ENCODE data around the gene ARHGEF7. TPM values are rescaled to one million over a fixed set of nuclear protein-coding genes. Genes with fewer than 3 reads are reported as not detected.

The ARHGEF7 gene
- polyA plus RNA-seq, 1 donor (not counting 4 experiments of a cell fraction or from before 2014, with no cell fraction given): 25.2 TPM

DNA sequence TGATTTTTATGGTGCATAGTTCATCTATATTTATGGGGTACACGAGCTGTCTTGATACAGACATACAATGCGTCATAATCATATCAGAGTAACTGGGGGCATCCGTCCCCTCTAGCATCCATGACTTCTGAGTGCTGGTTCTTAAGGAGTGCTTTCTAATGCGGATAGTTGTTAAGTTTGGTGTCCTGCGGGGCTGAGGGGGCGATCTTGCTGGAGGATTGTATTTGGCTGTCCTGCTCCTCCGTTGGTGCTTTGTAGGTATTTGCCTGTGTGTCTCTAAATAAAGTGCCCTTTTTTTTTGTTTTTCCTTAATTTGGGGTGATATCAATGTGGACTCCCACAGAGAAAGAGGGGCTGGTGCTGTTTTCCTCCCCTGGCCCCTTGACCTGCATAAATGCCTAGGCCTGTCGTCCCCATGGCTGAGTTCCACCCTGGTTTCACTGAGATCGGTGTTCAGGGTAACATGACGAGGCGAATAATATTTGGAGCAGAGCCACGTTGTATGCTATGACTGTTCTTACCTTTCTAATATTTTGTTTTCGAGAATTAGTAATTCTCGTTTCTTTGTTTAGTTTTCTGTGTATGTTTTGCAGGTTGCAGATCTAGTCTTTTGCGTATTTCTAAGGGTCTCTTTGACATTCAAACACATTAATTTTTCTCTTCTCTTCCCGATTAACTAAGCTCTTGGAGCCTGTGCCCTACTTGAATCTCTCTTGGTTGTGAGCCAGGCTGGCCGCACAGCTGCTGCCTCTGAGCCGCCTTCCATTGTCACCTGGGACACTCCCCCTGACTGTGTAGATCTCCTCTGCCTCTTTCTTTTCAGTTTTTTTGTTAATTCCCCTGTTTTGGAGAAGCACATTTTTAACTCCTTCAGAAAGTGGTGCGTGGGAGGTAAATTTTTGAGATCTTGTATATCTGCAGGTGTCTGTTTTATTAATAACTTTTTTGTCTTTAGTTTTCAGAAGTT is 100.3 kb downstream of the ARHGEF7 start:
- no peak overlapping the region for H3K9ac ChIP-seq (ENCODE audit: control insufficient read depth, extremely low read depth, insufficient read depth, low read length)
- no peak for TF ChIP-seq EZH2 (IDR thresholded peaks at IDR 0.05; ENCODE audit: low read length)
- TF ChIP-seq, protein P1, sequence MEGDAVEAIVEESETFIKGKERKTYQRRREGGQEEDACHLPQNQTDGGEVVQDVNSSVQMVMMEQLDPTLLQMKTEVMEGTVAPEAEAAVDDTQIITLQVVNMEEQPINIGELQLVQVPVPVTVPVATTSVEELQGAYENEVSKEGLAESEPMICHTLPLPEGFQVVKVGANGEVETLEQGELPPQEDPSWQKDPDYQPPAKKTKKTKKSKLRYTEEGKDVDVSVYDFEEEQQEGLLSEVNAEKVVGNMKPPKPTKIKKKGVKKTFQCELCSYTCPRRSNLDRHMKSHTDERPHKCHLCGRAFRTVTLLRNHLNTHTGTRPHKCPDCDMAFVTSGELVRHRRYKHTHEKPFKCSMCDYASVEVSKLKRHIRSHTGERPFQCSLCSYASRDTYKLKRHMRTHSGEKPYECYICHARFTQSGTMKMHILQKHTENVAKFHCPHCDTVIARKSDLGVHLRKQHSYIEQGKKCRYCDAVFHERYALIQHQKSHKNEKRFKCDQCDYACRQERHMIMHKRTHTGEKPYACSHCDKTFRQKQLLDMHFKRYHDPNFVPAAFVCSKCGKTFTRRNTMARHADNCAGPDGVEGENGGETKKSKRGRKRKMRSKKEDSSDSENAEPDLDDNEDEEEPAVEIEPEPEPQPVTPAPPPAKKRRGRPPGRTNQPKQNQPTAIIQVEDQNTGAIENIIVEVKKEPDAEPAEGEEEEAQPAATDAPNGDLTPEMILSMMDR (optimal IDR thresholded peaks at IDR 0.05 in 1 of 3, IDR thresholded peaks at IDR 0.05 in 1 of 3, conservative IDR thresholded peaks at IDR 0.05 in 1 of 3; ENCODE audit: extremely low read depth in 1 of 3, insufficient read depth in 2 of 3, low read length in 3 of 3): no peak
- no peaks in the 10 kb centered on the region for H3K9me3 ChIP-seq (ENCODE audit: control insufficient read depth, low read depth, low read length)
- DNase-seq (ENCODE audit: low read depth, low spot score) (no peak), FAIRE-seq (no peak)
- dilution Hi-C loops (cut with MboI; ENCODE audit: extremely low pct_ligation_motif_present, low sequenced_read_pairs): no loop called here
- H3K4me1 ChIP-seq (ENCODE audit: control insufficient read depth, extremely low read depth, insufficient read depth, low read length): peaks cover 3% of the 10 kb centered on the region
- H3K27me3 ChIP-seq (ENCODE audit: control insufficient read depth, extremely low read depth, insufficient read depth, low read length): no peaks in the 10 kb centered on the region
- no peaks in the 10 kb centered on the region for H3K9me1 ChIP-seq (ENCODE audit: control insufficient read depth, extremely low read depth, insufficient read depth, low read length)
- H3K27ac ChIP-seq (ENCODE audit: control insufficient read depth, insufficient read depth, low read length): no peak overlapping the region
- H4K20me1 ChIP-seq (ENCODE audit: control insufficient read depth, extremely low read depth, insufficient read depth, low read length): no peaks in the 10 kb centered on the region
- peaks cover 4 to 9% of the 10 kb centered on the region in 2 experiments for H3K36me3 ChIP-seq (ENCODE audit: control insufficient read depth in 2 of 2, extremely low read depth in 1 of 2, insufficient read depth in 2 of 2, low read length in 2 of 2)
- no peak overlapping the region for H2AFZ ChIP-seq (ENCODE audit: control insufficient read depth, low read length)
- H3K4me2 ChIP-seq (ENCODE audit: control insufficient read depth, extremely low read depth, insufficient read depth, low read depth, low read length): no peak overlapping the region
- no peak overlapping the region for H3K4me3 ChIP-seq (ENCODE audit: control insufficient read depth in 2 of 3, extremely low read depth in 1 of 3, insufficient read depth in 2 of 3, low read depth in 1 of 3, low read length in 3 of 3)
- peaks cover 78% of the 10 kb centered on the region for H3K79me2 ChIP-seq (ENCODE audit: control insufficient read depth, insufficient read depth, low read length)

DNA sequence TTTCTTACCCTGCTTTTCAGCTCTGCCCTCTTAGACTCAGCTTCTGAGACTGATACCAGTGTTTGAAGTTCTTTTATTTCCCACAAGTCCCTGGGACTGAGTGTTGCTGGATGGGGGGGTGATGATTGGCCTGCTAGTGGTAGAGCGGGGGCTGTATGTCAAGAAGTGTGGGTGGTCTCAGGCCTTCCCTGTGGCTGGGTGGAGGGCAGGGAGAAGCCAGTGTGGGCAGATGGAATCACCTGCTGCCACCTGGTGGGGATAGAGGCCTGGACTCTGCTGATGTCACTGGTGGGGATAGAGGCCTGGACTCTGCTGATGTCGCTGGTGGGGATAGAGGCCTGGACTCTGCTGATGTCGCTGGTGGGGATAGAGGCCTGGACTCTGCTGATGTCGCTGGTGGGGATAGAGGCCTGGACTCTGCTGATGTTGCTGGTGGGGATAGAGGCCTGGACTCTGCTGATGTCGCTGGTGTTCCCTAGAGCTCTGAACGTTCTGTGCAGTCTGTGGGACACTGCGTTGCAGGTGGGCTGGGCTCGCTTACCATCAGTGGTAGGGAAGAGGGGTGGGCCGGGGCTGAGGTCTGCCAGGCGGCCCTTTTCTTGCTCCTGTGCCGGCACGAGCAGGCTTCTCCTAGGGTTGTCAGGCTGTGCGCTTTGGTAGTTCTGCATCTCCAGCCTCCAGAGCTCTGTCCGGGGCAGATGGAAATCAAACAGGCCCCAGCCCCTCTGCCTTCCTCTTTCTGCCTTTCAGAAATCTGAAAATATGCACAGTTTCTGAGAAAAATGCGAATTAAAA is 101.3 kb downstream of the ARHGEF7 start:
- Histone ChIP-seq H3K4me1 (ENCODE audit: control insufficient read depth, extremely low read depth, insufficient read depth, low read length) (no peaks in the 10 kb centered on the region), H4K20me1 (ENCODE audit: control insufficient read depth, extremely low read depth, insufficient read depth, low read length) (no peaks in the 10 kb centered on the region), H3K79me2 (ENCODE audit: control insufficient read depth, insufficient read depth, low read length) (peaks cover 73% of the 10 kb centered on the region), H3K27me3 (ENCODE audit: control insufficient read depth, extremely low read depth, insufficient read depth, low read length) (no peaks in the 10 kb centered on the region), H3K9ac (ENCODE audit: control insufficient read depth, extremely low read depth, insufficient read depth, low read length) (no peak overlapping the region), H3K36me3 (ENCODE audit: control insufficient read depth in 2 of 2, extremely low read depth in 1 of 2, insufficient read depth in 2 of 2, low read length in 2 of 2) (peaks cover 4 to 11% of the 10 kb centered on the region in 2 experiments), H2AFZ (ENCODE audit: control insufficient read depth, low read length) (no peak overlapping the region), H3K4me3 (ENCODE audit: control insufficient read depth in 2 of 3, extremely low read depth in 1 of 3, insufficient read depth in 2 of 3, low read depth in 1 of 3, low read length in 3 of 3) (no peak overlapping the region), H3K4me2 (ENCODE audit: control insufficient read depth, extremely low read depth, insufficient read depth, low read depth, low read length) (no peak overlapping the region), H3K9me3 (ENCODE audit: control insufficient read depth, low read depth, low read length) (no peaks in the 10 kb centered on the region), H3K27ac (ENCODE audit: control insufficient read depth, insufficient read depth, low read length) (no peak overlapping the region), H3K9me1 (ENCODE audit: control insufficient read depth, extremely low read depth, insufficient read depth, low read length) (no peaks in the 10 kb centered on the region)
- dilution Hi-C loops (cut with MboI; ENCODE audit: extremely low pct_ligation_motif_present, low sequenced_read_pairs): no loop called here
- DNase-seq (ENCODE audit: low read depth, low spot score): no peak
- no peak for FAIRE-seq
- no peak for TF ChIP-seq EZH2 (IDR thresholded peaks at IDR 0.05; ENCODE audit: low read length)
- TF ChIP-seq, protein P1 (optimal IDR thresholded peaks at IDR 0.05 in 1 of 3, IDR thresholded peaks at IDR 0.05 in 1 of 3, conservative IDR thresholded peaks at IDR 0.05 in 1 of 3; ENCODE audit: extremely low read depth in 1 of 3, insufficient read depth in 2 of 3, low read length in 3 of 3): peak; percentile 46 to 76 (median 63)
